Left ventricle myocardium inferior (tissue), 1 donor: ENCODE measurements around the gene ZNF469. TPM values are rescaled to one million over a fixed set of nuclear protein-coding genes. Genes with fewer than 3 reads are reported as not detected.

ENCODE experiments used
- DNase-seq: peaks from one replicate; pipeline ENCODE4 v3.0.0-alpha.2; 2020
- H3K27ac ChIP-seq: fragments of 200-600 bp; replicated peaks from 2 replicates; pipeline ENCODE4 v1.8.0; 2021
- H3K27me3 ChIP-seq: fragments of 200-600 bp; 2 replicates; pipeline ENCODE4 v1.8.0; 2021; ENCODE audit warnings: low read depth
- H3K36me3 ChIP-seq: fragments of 200-600 bp; 2 replicates; pipeline ENCODE4 v1.8.0; 2021
- H3K4me1 ChIP-seq: fragments of 200-600 bp; 2 replicates; pipeline ENCODE4 v1.8.0; 2021
- H3K4me3 ChIP-seq: fragments of 200-600 bp; 2 replicates; pipeline ENCODE4 v1.8.0; 2021; ENCODE audit warnings: mild to moderate bottlenecking, moderate library complexity
- H3K9me3 ChIP-seq: fragments of 200-600 bp; replicated peaks from 2 replicates; pipeline ENCODE4 v1.8.0; 2021
- CTCF ChIP-seq: fragments of 200-600 bp; IDR thresholded peaks from 2 replicates; pipeline ENCODE4 v1.8.0; 2021; ENCODE audit warnings: antibody characterized with exemption, mild to moderate bottlenecking, borderline replicate concordance
- intact Hi-C: fragments of 100-400 bp; cut with micrococcal nuclease; formaldehyde crosslinking; loops from one replicate; pipeline ENCODE4 v1.11.0; 2022
- total RNA-seq: library from RNA; stranded (reverse); fragmentation: NEBNext Ultra II Directional; extraction: Animal tissue kit (Norgen Biotek cat#: 25700); gene quantifications from one replicate; pipeline ENCODE4 v1.2.1, GENCODE V29; 2021
- donor health status: DM: no; HTN: yes; CAD: no; lungs with severe emphysema.

The ZNF469 gene
- total RNA-seq, 1 donor from 2014 or later = 0.74 TPM

GRCh38 chr16:88421301-88421700 lies 38.5 kb downstream of the ZNF469 start:
- no peak for TF ChIP-seq CTCF
- DNase-seq = no peak
- Histone ChIP-seq H3K4me1 (peaks cover 11% of the 10 kb centered on the region), H3K4me3 (no peak overlapping the region), H3K27me3 (peaks cover 30% of the 10 kb centered on the region), H3K9me3 (no peaks in the 10 kb centered on the region), H3K36me3 (no peaks in the 10 kb centered on the region), H3K27ac (no peak overlapping the region)
- intact Hi-C loops = no loop called here

GRCh38 chr16:88421871-88422433 lies 39.2 kb downstream of the ZNF469 start:
- no peak for TF ChIP-seq CTCF
- Histone ChIP-seq H3K4me3 (no peak overlapping the region), H3K36me3 (no peaks in the 10 kb centered on the region), H3K4me1 (peaks cover 11% of the 10 kb centered on the region), H3K9me3 (no peaks in the 10 kb centered on the region), H3K27ac (no peak overlapping the region), H3K27me3 (peaks cover 24% of the 10 kb centered on the region)
- intact Hi-C loops = no loop called here
- no peak for DNase-seq

GRCh38 chr16:88422733-88423447 lies 40.1 kb downstream of the ZNF469 start:
- DNase-seq = no peak
- H3K4me1 ChIP-seq = peaks cover 11% of the 10 kb centered on the region
- H3K36me3 ChIP-seq = no peaks in the 10 kb centered on the region
- no peak overlapping the region for H3K27ac ChIP-seq
- intact Hi-C loops = no loop called here
- H3K9me3 ChIP-seq = no peaks in the 10 kb centered on the region
- TF ChIP-seq CTCF = no peak
- no peak overlapping the region for H3K4me3 ChIP-seq
- peaks cover 28% of the 10 kb centered on the region for H3K27me3 ChIP-seq

- DNase-seq = no peak
- Histone ChIP-seq H3K4me1 (peaks cover 11% of the 10 kb centered on the region), H3K27me3 (peaks cover 30% of the 10 kb centered on the region), H3K9me3 (no peaks in the 10 kb centered on the region), H3K36me3 (no peaks in the 10 kb centered on the region), H3K4me3 (no peak overlapping the region), H3K27ac (no peak overlapping the region)
- intact Hi-C loops = no loop called here
- TF ChIP-seq CTCF = no peak
Measured at GRCh38 chr16:88423448-88423850, 40.7 kb downstream of the ZNF469 start.

GRCh38 chr16:88424587-88425235 lies 42.0 kb downstream of the ZNF469 start:
- Histone ChIP-seq H3K27ac (no peak overlapping the region), H3K27me3 (peaks cover 30% of the 10 kb centered on the region), H3K4me3 (no peak overlapping the region), H3K36me3 (no peaks in the 10 kb centered on the region), H3K9me3 (no peaks in the 10 kb centered on the region), H3K4me1 (peaks cover 11% of the 10 kb centered on the region)
- intact Hi-C loops = no loop called here
- DNase-seq = no peak
- TF ChIP-seq CTCF = no peak
